ENCODE measurements around the gene CSPG4.

- TF ChIP-seq BHLHE40 (IDR thresholded peaks at IDR 0.05; ENCODE audit: borderline replicate concordance) = no peak
- no peak for TF ChIP-seq FOXM1 (IDR thresholded peaks at IDR 0.05; ENCODE audit: borderline replicate concordance)
- no peak for TF ChIP-seq SP1 (IDR thresholded peaks at IDR 0.05)
Measured at GRCh38 chr15:75723171-75723846, 10.7 kb upstream of the CSPG4 start.

All from HEK293T (cell line).